ENCODE results near the gene LRRC56.

Gene LRRC56

GRCh38 chr11:575996-576768, 38.9 kb downstream of the LRRC56 start, which contains the start of gene PHRF1:
Gene PHRF1, plus strand, starts transcription at chr11:576470. Its CDS starts 5,043 bp downstream, at chr11:581513.
- peak; percentile 89 for DNase-seq (ENCODE audit: low read depth)

GRCh38 chr11:576811-577610, 39.7 kb downstream of the LRRC56 start:
- DNase-seq (ENCODE audit: low read depth), result no peak

GRCh38 chr11:577611-577894, 40.2 kb downstream of the LRRC56 start:
- no peak for DNase-seq (ENCODE audit: low read depth)

DNA sequence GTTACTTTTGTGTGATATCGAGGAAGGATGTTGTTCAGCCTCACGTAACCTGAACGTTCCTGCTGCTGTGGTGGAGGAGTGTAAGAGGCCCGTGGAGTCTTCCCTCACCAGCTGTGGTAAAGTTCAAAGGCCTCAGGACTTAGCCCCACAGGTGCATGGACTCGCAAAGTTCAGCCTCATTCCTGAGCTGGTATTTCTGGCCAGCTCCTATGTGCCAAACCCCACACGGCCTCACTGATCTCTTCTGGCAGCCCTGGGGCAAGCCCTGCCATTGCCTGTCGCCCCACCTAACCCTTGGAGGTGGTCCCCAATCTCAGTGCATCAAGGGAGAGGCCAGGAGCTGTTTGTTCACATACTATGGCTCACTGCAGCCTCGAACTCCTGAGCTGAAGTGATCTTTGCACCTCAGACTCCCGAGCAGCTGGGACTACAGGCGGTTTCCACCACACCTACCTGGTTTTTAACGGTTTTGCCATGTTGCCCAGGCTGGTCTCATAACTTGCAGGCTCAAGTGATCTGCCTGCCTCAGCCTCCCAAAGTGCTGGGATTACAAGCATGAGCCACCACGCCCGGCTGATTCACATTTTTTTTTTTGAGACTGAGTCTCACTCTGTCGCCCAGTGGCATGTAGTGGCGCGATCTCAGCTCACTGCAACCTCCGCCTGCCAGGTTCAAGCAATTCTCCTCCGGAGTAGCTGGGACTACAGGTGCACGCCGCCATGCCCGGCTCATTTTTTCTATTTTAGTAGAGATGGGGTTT, 41.1 kb downstream of the LRRC56 start:
- no peak for DNase-seq (ENCODE audit: low read depth)

GRCh38 chr11:579830-580601, 42.7 kb downstream of the LRRC56 start:
- DNase-seq (ENCODE audit: low read depth), result no peak

- DNase-seq (ENCODE audit: low read depth), result no peak
Observed at GRCh38 chr11:581342-581741, 44.0 kb downstream of the LRRC56 start.

- DNase-seq (ENCODE audit: low read depth), result no peak
Observed at GRCh38 chr11:581752-582151, 44.4 kb downstream of the LRRC56 start.

DNA sequence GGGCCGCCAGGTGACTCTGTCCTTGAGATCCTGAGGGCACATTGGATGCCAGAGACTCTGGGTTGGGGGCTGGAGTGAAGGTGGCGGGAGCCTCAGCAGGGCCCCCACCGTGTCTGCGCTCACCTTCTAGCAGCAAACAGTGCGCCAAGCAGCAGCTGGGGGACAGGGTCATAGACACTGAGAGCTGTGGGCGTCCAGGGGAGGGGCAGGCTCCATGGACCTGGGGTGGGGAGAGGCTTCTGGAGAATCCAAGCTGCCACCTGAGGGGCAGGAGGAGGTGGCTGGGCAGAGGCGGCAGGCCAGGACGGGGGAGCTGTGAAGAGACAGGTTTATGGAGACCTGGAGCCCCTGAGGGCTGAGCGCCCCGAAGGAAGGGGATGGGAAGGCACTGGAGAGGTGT, 47.0 kb downstream of the LRRC56 start:
- no peak for DNase-seq (ENCODE audit: low read depth)

- DNase-seq (ENCODE audit: low read depth), result no peak
Observed at GRCh38 chr11:586376-587316, 49.3 kb downstream of the LRRC56 start.

- DNase-seq (ENCODE audit: low read depth), result no peak
Observed at GRCh38 chr11:587546-587945, 50.2 kb downstream of the LRRC56 start.

- no peak for DNase-seq (ENCODE audit: low read depth)
Observed at GRCh38 chr11:587978-588380, 50.7 kb downstream of the LRRC56 start.

DNA sequence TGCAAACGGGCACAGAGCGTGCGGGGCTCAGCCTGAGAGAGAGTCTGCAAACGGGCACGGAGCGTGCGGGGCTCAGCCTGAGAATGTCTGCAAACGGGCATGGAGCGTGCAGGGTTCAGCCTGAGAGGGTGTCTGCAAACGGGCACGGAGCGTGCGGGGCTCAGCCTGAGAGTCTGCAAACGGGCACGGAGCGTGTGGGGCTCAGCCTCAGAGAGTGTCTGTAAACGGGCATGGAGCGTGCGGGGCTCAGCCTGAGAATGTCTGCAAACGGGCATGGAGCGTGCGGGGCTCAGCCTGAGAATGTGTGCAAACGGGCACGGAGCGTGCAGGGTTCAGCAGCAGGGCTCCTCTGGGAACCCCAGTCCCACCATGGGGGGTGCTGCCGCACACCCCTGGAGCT, 52.5 kb downstream of the LRRC56 start:
- DNase-seq (ENCODE audit: low read depth), result no peak

DNA sequence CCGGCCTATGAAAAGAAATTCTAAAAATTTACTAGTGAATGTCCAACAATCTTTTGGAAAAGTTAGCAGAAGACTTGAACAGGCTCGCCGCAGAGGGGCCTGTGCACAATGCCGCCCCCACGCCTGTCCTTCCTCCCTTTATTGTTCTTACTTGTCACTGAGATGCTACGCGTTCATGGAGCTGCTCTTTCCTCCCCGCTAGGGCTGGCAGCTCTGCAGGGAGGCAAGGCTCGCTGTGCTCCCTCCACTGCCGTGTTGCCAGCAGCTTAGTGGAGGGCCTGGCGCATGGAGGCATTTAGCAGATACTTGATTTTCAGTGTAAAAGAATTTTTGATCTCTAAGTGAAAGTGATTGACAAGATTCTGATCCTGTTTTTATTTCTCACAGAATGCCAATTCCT, 53.7 kb downstream of the LRRC56 start:
- no peak for DNase-seq (ENCODE audit: low read depth)

GRCh38 chr11:592501-592900, 55.2 kb downstream of the LRRC56 start:
- no peak for DNase-seq (ENCODE audit: low read depth)

DNA sequence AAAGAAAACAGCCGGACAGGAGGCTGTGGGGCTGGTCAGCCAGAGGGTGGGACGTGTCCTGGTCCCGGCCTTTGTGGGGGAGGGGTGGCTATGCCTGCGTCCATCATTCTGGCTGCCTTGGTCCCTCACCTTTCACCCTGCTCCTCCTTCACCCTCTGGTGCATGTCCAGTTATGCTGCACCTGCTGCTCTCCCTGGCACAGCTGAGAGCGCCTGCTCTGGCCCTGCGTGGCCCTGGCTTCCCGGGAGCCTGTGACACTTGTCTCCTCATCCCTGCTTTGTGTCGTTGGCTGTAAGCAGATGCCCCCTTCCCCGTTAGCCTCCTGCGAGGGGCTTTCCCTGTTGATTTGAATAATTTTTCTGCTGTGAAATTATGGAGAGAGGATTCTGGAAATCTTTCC, 55.6 kb downstream of the LRRC56 start:
- DNase-seq (ENCODE audit: low read depth), result no peak

GRCh38 chr11:593347-593746, 56.0 kb downstream of the LRRC56 start:
- no peak for DNase-seq (ENCODE audit: low read depth)

DNA sequence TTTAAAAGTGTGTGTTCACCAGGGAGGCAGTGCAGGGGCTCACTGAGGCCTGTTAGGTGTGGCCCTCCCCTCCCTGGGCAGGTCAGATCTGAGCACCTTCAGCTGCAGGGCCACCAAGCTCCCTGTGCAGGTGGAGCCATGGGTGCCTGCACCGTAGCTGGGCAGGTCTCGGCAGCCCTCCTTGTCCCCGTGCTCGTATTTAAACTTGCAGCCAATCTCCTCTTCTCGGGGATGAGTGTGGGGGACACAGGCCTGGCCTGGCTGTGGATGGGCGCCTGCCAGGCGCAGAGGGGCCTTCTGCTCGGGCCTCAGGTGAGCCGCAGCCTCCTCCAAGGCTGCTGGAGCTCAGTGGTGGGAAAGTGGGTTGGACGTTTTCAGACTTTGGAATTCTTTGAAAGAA, 58.1 kb downstream of the LRRC56 start:
- no peak for DNase-seq (ENCODE audit: low read depth)

- no peak for DNase-seq (ENCODE audit: low read depth)
Observed at GRCh38 chr11:596374-596773, 59.0 kb downstream of the LRRC56 start.

DNA sequence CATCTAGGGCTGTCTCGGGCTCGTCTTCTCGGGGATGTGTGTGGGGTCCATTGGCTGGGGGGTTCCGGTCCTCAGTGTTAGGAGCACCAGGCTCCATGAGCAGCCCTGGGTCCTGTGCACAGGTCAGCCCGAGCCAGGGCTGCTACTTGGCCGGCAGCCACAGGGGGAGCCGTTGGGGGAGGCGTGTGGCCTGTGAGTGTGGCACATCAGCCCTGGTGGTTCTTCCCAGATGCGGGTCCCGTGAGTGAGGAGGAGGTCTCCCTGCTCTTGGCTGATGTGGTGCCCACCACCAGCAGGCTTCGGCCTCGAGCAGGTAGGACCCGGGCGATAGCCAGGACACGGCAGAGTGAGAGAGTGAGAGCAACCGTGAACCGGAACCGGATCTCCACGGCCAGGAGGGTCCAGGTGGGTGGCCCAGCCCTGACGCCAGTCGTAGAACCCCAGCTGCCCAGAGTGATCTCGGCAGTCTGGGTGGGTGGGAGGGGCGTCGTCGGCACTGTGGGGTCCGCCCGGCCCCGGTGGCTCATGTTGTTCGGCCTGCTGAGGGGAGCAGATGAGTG, 59.9 kb downstream of the LRRC56 start:
- no peak for DNase-seq (ENCODE audit: low read depth)

- DNase-seq (ENCODE audit: low read depth), result no peak
Observed at GRCh38 chr11:598005-598680, 60.8 kb downstream of the LRRC56 start.
